HEK293 (cell line): ENCODE measurements around the gene SPPL2B.

Experiments used
- CTCF ChIA-PET: fragments of 350-600 bp; formaldehyde crosslinking; extraction: SDS; loops from one replicate; lab custom pipeline; 2021; ENCODE audit warnings: antibody characterized with exemption; lab: Yijun Ruan, JAX
- POLR2A ChIA-PET: fragments of 300-600 bp; formaldehyde crosslinking; extraction: SDS; loops from one replicate; lab custom pipeline; 2020; ENCODE audit warnings: antibody characterized with exemption, inconsistent platforms; lab: Yijun Ruan, JAX
- H3K27ac ChIP-seq: fragments of 200-500 bp; sonication (Bioruptor generic); 2 replicates; pipeline ENCODE4 v1.5.1; 2014; ENCODE audit warnings: low read depth, low read length, control low read depth, inconsistent platforms; ENCODE audit errors: extremely low read depth
- H3K36me3 ChIP-seq, 2 experiments: fragments of 200-500 bp in 1 of 2; sonication (Bioruptor generic) in 1 of 2; 1 replicate in 1 of 2; 2 replicates in 1 of 2; pipeline ENCODE4 v1.5.1; 2014 to 2017; ENCODE audit warnings: inconsistent platforms in 2 of 2, low read length in 2 of 2; ENCODE audit not compliant: control insufficient read depth in 2 of 2, insufficient read depth in 1 of 2
- H3K4me1 ChIP-seq: fragments of 200-500 bp; sonication (Bioruptor generic); 2 replicates; pipeline ENCODE4 v1.5.1; 2014; ENCODE audit warnings: mild to moderate bottlenecking, low read length, inconsistent platforms; ENCODE audit not compliant: control insufficient read depth, insufficient read depth
- H3K4me3 ChIP-seq: 2 replicates; pipeline ENCODE4 v1.5.1; 2011; ENCODE audit warnings: low read depth, mild to moderate bottlenecking, control low read depth, low read length, moderate library complexity
- H3K9me3 ChIP-seq: fragments of 200-500 bp; sonication (Bioruptor generic); 2 replicates; pipeline ENCODE4 v1.5.1; 2014; ENCODE audit warnings: low read depth, low read length, inconsistent platforms; ENCODE audit not compliant: control insufficient read depth, insufficient read depth
- GLIS2 ChIP-seq: fragments of 450-650 bp; formaldehyde crosslinking; IDR thresholded peaks from 2 replicates; pipeline ENCODE4 v1.5.1; 2016; ENCODE audit warnings: missing biosample characterization, missing genetic modification characterization
- IKZF3 ChIP-seq: fragments of 450-650 bp; IDR thresholded peaks from 2 replicates; pipeline ENCODE4 v1.5.0; 2018; ENCODE audit warnings: missing biosample characterization, mild to moderate bottlenecking, missing genetic modification characterization, moderate library complexity
- INSM2 ChIP-seq: fragments of 450-650 bp; formaldehyde crosslinking; IDR thresholded peaks from 2 replicates; pipeline ENCODE4 v1.5.1; 2016; ENCODE audit warnings: missing biosample characterization, missing genetic modification characterization
- MZF1 ChIP-seq: fragments of 450-650 bp; formaldehyde crosslinking; IDR thresholded peaks from 2 replicates; pipeline ENCODE4 v1.5.1; 2017; ENCODE audit warnings: missing biosample characterization, missing genetic modification characterization, borderline replicate concordance
- ZBTB10 ChIP-seq: fragments of 450-650 bp; formaldehyde crosslinking; IDR thresholded peaks from 2 replicates; pipeline ENCODE4 v1.5.1; 2016; ENCODE audit warnings: missing biosample characterization, missing genetic modification characterization
- ZNF211 ChIP-seq: fragments of 450-650 bp; formaldehyde crosslinking; IDR thresholded peaks from 2 replicates; pipeline ENCODE4 v1.5.1; 2016; ENCODE audit warnings: low read depth, missing biosample characterization, missing genetic modification characterization
- ZNF248 ChIP-seq: fragments of 450-650 bp; formaldehyde crosslinking; IDR thresholded peaks from 2 replicates; pipeline ENCODE4 v1.5.1; 2017; ENCODE audit warnings: missing biosample characterization, missing genetic modification characterization
- ZNF274 ChIP-seq, 2 experiments: fragments of 200-500 bp in 1 of 2; fragments of 450-650 bp in 1 of 2; sonication (Bioruptor generic) in 1 of 2; formaldehyde crosslinking in 1 of 2; IDR thresholded peaks; 2 replicates each; pipeline versions ENCODE4 v1.5.1 to v1.6.1; 2014 to 2016; ENCODE audit warnings: borderline replicate concordance in 1 of 2, inconsistent platforms in 1 of 2, low read length in 1 of 2, missing biosample characterization in 1 of 2, missing genetic modification characterization in 1 of 2
- ZNF518A ChIP-seq: fragments of 450-650 bp; formaldehyde crosslinking; conservative IDR thresholded peaks from 2 replicates; pipeline ENCODE4 v1.5.1; 2016; ENCODE audit warnings: low read depth, missing biosample characterization, missing genetic modification characterization
- ZNF560 ChIP-seq: fragments of 450-650 bp; formaldehyde crosslinking; IDR thresholded peaks from 2 replicates; pipeline ENCODE4 v1.5.1; 2017; ENCODE audit warnings: missing biosample characterization, missing genetic modification characterization, borderline replicate concordance
- ZNF600 ChIP-seq: fragments of 450-650 bp; formaldehyde crosslinking; IDR thresholded peaks from 2 replicates; pipeline ENCODE4 v1.5.1; 2016; ENCODE audit warnings: missing biosample characterization, missing genetic modification characterization
- ZNF629 ChIP-seq: fragments of 450-650 bp; formaldehyde crosslinking; IDR thresholded peaks from 2 replicates; pipeline ENCODE4 v1.5.1; 2017; ENCODE audit warnings: missing biosample characterization, missing genetic modification characterization
- TF ChIP-seq, protein P1 (sequence below): fragments of 450-650 bp; formaldehyde crosslinking; IDR thresholded peaks from 2 replicates; pipeline ENCODE4 v1.5.1; 2017; ENCODE audit warnings: missing biosample characterization, missing genetic modification characterization
- TF ChIP-seq, protein P2 (sequence below): fragments of 450-650 bp; formaldehyde crosslinking; IDR thresholded peaks from 2 replicates; pipeline ENCODE4 v1.5.1; 2017; ENCODE audit warnings: missing biosample characterization, mild to moderate bottlenecking, missing genetic modification characterization, moderate library complexity

SPPL2B gene

GRCh38 chr19:2296141-2296540, 32.3 kb upstream of the SPPL2B start (continued):
- no peak for TF ChIP-seq ZBTB10 (tag by site-specific recombination)
- TF ChIP-seq ZNF629 (tag by site-specific recombination), result no peak
- TF ChIP-seq MZF1, result no peak

GRCh38 chr19:2300533-2300932, 28.0 kb upstream of the SPPL2B start:
- Histone ChIP-seq H3K9me3 (no peaks in the 10 kb centered on the region), H3K27ac (no peak overlapping the region), H3K4me1 (no peaks in the 10 kb centered on the region), H3K4me3 (no peak overlapping the region), H3K36me3 (no peaks in the 10 kb centered on the region)
- ChIA-PET CTCF (no interaction called here), POLR2A (no interaction called here)
- TF ChIP-seq ZNF211 (tag by site-specific recombination), result no peak
- no peak for TF ChIP-seq IKZF3 (tag by site-specific recombination)
- no peak for TF ChIP-seq ZNF560 (tag by site-specific recombination)
- TF ChIP-seq GLIS2 (tag by site-specific recombination), result no peak
- TF ChIP-seq ZNF600 (tag by site-specific recombination), result peak; percentile 65; the same call in 1 of the 2 replicates
- no peak for TF ChIP-seq INSM2
- no peak for TF ChIP-seq ZNF518A
- no peak for TF ChIP-seq ZNF274 (IDR thresholded peaks at IDR 0.05; ENCODE audit: low read length)
- TF ChIP-seq ZNF274 (tag by site-specific recombination; IDR thresholded peaks at IDR 0.05; ENCODE audit: borderline replicate concordance), result no peak

GRCh38 chr19:2302319-2303210, 25.9 kb upstream of the SPPL2B start:
- no peaks in the 10 kb centered on the region for H3K4me1 ChIP-seq
- ChIA-PET POLR2A (no interaction called here), CTCF (interaction anchor here (0.6 kb wide), 3 partner anchors 12 to 99 kb away, joined by 3 to 5 read pairs (median 3); no protein-coding TSS in a partner anchor)
- no peak overlapping the region for H3K27ac ChIP-seq
- TF ChIP-seq, protein P1, sequence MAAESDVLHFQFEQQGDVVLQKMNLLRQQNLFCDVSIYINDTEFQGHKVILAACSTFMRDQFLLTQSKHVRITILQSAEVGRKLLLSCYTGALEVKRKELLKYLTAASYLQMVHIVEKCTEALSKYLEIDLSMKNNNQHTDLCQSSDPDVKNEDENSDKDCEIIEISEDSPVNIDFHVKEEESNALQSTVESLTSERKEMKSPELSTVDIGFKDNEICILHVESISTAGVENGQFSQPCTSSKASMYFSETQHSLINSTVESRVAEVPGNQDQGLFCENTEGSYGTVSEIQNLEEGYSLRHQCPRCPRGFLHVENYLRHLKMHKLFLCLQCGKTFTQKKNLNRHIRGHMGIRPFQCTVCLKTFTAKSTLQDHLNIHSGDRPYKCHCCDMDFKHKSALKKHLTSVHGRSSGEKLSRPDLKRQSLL (tag by site-specific recombination), result peak; percentile 10; the same call in 1 of the 2 replicates
- TF ChIP-seq ZNF560 (tag by site-specific recombination), result no peak
- TF ChIP-seq ZNF248 (tag by site-specific recombination), result no peak
- TF ChIP-seq, protein P2, sequence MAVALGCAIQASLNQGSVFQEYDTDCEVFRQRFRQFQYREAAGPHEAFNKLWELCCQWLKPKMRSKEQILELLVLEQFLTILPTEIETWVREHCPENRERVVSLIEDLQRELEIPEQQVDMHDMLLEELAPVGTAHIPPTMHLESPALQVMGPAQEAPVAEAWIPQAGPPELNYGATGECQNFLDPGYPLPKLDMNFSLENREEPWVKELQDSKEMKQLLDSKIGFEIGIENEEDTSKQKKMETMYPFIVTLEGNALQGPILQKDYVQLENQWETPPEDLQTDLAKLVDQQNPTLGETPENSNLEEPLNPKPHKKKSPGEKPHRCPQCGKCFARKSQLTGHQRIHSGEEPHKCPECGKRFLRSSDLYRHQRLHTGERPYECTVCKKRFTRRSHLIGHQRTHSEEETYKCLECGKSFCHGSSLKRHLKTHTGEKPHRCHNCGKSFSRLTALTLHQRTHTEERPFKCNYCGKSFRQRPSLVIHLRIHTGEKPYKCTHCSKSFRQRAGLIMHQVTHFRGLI (tag by site-specific recombination), result no peak
- H3K4me3 ChIP-seq, result no peak overlapping the region
- H3K9me3 ChIP-seq, result no peaks in the 10 kb centered on the region
- no peaks in the 10 kb centered on the region for H3K36me3 ChIP-seq
